Astrocyte (in vitro differentiated cells and primary cell): ENCODE measurements around the gene GNB1L. TPM values are rescaled to one million over a fixed set of nuclear protein-coding genes. Genes with fewer than 3 reads are reported as not detected.

ENCODE experiments used
- DNase-seq: peaks from one replicate; pipeline ENCODE4 v3.0.0-alpha.2; 2010; ENCODE audit warnings: low read depth
- FAIRE-seq: peaks from 2 replicates; lab custom pipeline; 2011; peaks lifted over from hg19 to GRCh38; lab: Jason Lieb, UNC
- H2AFZ ChIP-seq: 2 replicates; pipeline ENCODE4 v1.6.0; 2012; ENCODE audit warnings: low read depth, low read length, inconsistent platforms
- H3K27ac ChIP-seq: 2 replicates; pipeline ENCODE4 v1.5.1; 2011; ENCODE audit warnings: low read depth, low read length, inconsistent platforms
- H3K27me3 ChIP-seq: 2 replicates; pipeline ENCODE4 v1.6.0; 2011; ENCODE audit warnings: low read length, inconsistent platforms; ENCODE audit not compliant: insufficient read depth
- H3K36me3 ChIP-seq: 2 replicates; pipeline ENCODE4 v1.5.1; 2011; ENCODE audit warnings: low read length, inconsistent platforms; ENCODE audit not compliant: insufficient read depth
- H3K4me1 ChIP-seq: 2 replicates; pipeline ENCODE4 v1.5.1; 2011; ENCODE audit warnings: low read length, inconsistent platforms; ENCODE audit not compliant: insufficient read depth
- H3K4me2 ChIP-seq: 2 replicates; pipeline ENCODE4 v1.6.0; 2012; ENCODE audit warnings: low read length, inconsistent platforms
- H3K4me3 ChIP-seq: 2 replicates; pipeline ENCODE4 v1.5.1; 2011; ENCODE audit warnings: low read depth, mild to moderate bottlenecking, low read length, inconsistent platforms; ENCODE audit not compliant: insufficient read depth
- H3K79me2 ChIP-seq: 2 replicates; pipeline ENCODE4 v1.6.0; 2012; ENCODE audit warnings: mild to moderate bottlenecking, low read length, inconsistent platforms; ENCODE audit not compliant: insufficient read depth
- H3K9ac ChIP-seq: 2 replicates; pipeline ENCODE4 v1.6.0; 2012; ENCODE audit warnings: mild to moderate bottlenecking, low read length, inconsistent platforms
- H3K9me3 ChIP-seq: 2 replicates; pipeline ENCODE4 v1.5.1; 2012; ENCODE audit warnings: low read depth, mild to moderate bottlenecking, low read length, inconsistent platforms; ENCODE audit not compliant: insufficient read depth
- H4K20me1 ChIP-seq: 2 replicates; pipeline ENCODE4 v1.6.0; 2012; ENCODE audit warnings: low read length, inconsistent platforms; ENCODE audit not compliant: insufficient read depth
- H3K27ac Mint-ChIP-seq: one replicate; pipeline ENCODE4 v1.8.0; 2021; ENCODE audit warnings: mild to moderate bottlenecking, mixed read lengths; ENCODE audit not compliant: unreplicated experiment
- H3K27me3 Mint-ChIP-seq: one replicate; pipeline ENCODE4 v1.8.0; 2021; ENCODE audit warnings: low read depth, mixed read lengths; ENCODE audit not compliant: unreplicated experiment
- H3K36me3 Mint-ChIP-seq: one replicate; pipeline ENCODE4 v1.8.0; 2021; ENCODE audit warnings: low read depth, mixed read lengths; ENCODE audit not compliant: unreplicated experiment
- H3K4me1 Mint-ChIP-seq: one replicate; pipeline ENCODE4 v1.8.0; 2021; ENCODE audit warnings: low read depth, mixed read lengths; ENCODE audit not compliant: unreplicated experiment
- H3K4me3 Mint-ChIP-seq: one replicate; pipeline ENCODE4 v1.8.0; 2021; ENCODE audit warnings: mild to moderate bottlenecking, moderate library complexity, mixed read lengths; ENCODE audit not compliant: unreplicated experiment
- H3K9me3 Mint-ChIP-seq: one replicate; pipeline ENCODE4 v1.8.0; 2021; ENCODE audit warnings: mild to moderate bottlenecking, mixed read lengths; ENCODE audit not compliant: unreplicated experiment
- CTCF ChIP-seq: IDR thresholded peaks from 2 replicates; pipeline ENCODE4 v1.5.1; 2011; ENCODE audit warnings: low read depth, mild to moderate bottlenecking, inconsistent platforms, low read length, moderate library complexity; ENCODE audit not compliant: insufficient read depth
- EZH2 ChIP-seq: IDR thresholded peaks from 2 replicates; pipeline ENCODE4 v1.6.1; 2012; ENCODE audit warnings: mild to moderate bottlenecking, low read length, inconsistent platforms; ENCODE audit not compliant: insufficient read depth
- total RNA-seq: library from RNA; stranded (reverse); gene quantifications from 2 replicates; pipeline ENCODE4 v1.2.1, GENCODE V29; 2021

GNB1L gene
- total RNA-seq, 1 donor from 2014 or later, result 14.3 TPM

GRCh38 chr22:19757985-19758895 is 96.4 kb downstream of the GNB1L start:
- peaks cover 63% of the 10 kb centered on the region for H3K27me3 Mint-ChIP-seq
- peaks cover under 1% of the 10 kb centered on the region for H3K9me3 ChIP-seq
- H3K27me3 ChIP-seq, result peaks cover 80% of the 10 kb centered on the region
- H4K20me1 ChIP-seq, result peaks cover 26% of the 10 kb centered on the region
- H3K4me1 Mint-ChIP-seq, result peaks cover 5% of the 10 kb centered on the region
- H3K4me1 ChIP-seq, result peaks cover 6% of the 10 kb centered on the region
- DNase-seq, result no peak
- FAIRE-seq, result no peak
- no peak overlapping the region for H3K4me3 Mint-ChIP-seq
- no peak overlapping the region for H3K4me3 ChIP-seq
- TF ChIP-seq EZH2, result no peak
- no peak for TF ChIP-seq CTCF
- no peak overlapping the region for H3K9ac ChIP-seq
- peaks cover 5% of the 10 kb centered on the region for H3K36me3 Mint-ChIP-seq
- H3K9me3 Mint-ChIP-seq, result peaks cover 15% of the 10 kb centered on the region
- H3K27ac ChIP-seq, result no peak overlapping the region
- H2AFZ ChIP-seq, result no peak overlapping the region
- H3K79me2 ChIP-seq, result no peaks in the 10 kb centered on the region
- H3K36me3 ChIP-seq, result no peaks in the 10 kb centered on the region
- no peak overlapping the region for H3K4me2 ChIP-seq
- peak overlapping the region; percentile 87 for H3K27ac Mint-ChIP-seq

GRCh38 chr22:19757140-19757984 is 97.3 kb downstream of the GNB1L start:
- FAIRE-seq, result no peak
- Mint-ChIP-seq H3K9me3 (peaks cover 12% of the 10 kb centered on the region), H3K27ac (peak overlapping the region; percentile 87), H3K36me3 (peaks cover 5% of the 10 kb centered on the region), H3K27me3 (peaks cover 65% of the 10 kb centered on the region), H3K4me3 (no peak overlapping the region), H3K4me1 (peaks cover 5% of the 10 kb centered on the region)
- DNase-seq, result no peak
- Histone ChIP-seq H2AFZ (no peak overlapping the region), H3K4me2 (peak overlapping the region; percentile 30), H4K20me1 (peaks cover 23% of the 10 kb centered on the region), H3K4me3 (no peak overlapping the region), H3K27me3 (peaks cover 80% of the 10 kb centered on the region), H3K9ac (no peak overlapping the region), H3K36me3 (no peaks in the 10 kb centered on the region), H3K27ac (no peak overlapping the region), H3K9me3 (no peaks in the 10 kb centered on the region), H3K79me2 (no peaks in the 10 kb centered on the region), H3K4me1 (peaks cover 6% of the 10 kb centered on the region)
- TF ChIP-seq EZH2, result peak; percentile 5
- TF ChIP-seq CTCF, result no peak
